ENCODE measurements around the gene RESP18.

The RESP18 gene

GRCh38 chr2:219281588-219281987, 51.0 kb downstream of the RESP18 start:
- Histone ChIP-seq H3K4ac (ENCODE audit: low read depth in 1 of 2, low read length in 2 of 2) (no peak overlapping the region), H3K23ac (ENCODE audit: low read length in 2 of 2) (no peak overlapping the region), H4K91ac (ENCODE audit: low read length) (no peak overlapping the region), H3K18ac (ENCODE audit: low read depth in 1 of 2, low read length in 2 of 2) (no peak overlapping the region), H3K4me1 (ENCODE audit: control insufficient read depth, insufficient read depth, low read depth, low read length) (peaks cover 35% of the 10 kb centered on the region), H2BK5ac (ENCODE audit: low read depth, low read length, poor library complexity, severe bottlenecking) (no peak overlapping the region), H2AK5ac (ENCODE audit: low read length, severe bottlenecking) (no peak overlapping the region), H3K4me2 (ENCODE audit: low read length, poor library complexity, severe bottlenecking) (no peak overlapping the region), H3K36me3 (ENCODE audit: control insufficient read depth in 1 of 2, insufficient read depth in 2 of 2, low read depth in 1 of 2, low read length in 2 of 2) (peaks cover 51 to 59% of the 10 kb centered on the region in 2 experiments), H3K4me3 (ENCODE audit: insufficient read depth in 1 of 2, low read depth in 1 of 2, low read length in 2 of 2) (no peak overlapping the region), H3K9ac (ENCODE audit: low read length) (peak overlapping the region; percentile 97), H3K14ac (ENCODE audit: low read length in 2 of 2) (no peak overlapping the region), H3K79me1 (replicated peaks; ENCODE audit: low read length, poor library complexity, severe bottlenecking) (peaks cover 20% of the 10 kb centered on the region), H2BK15ac (ENCODE audit: low read depth, poor library complexity, severe bottlenecking) (no peak overlapping the region), H2BK120ac (ENCODE audit: low read depth, low read length) (no peak overlapping the region), H3K27ac (ENCODE audit: low read length, poor library complexity, severe bottlenecking) (no peak overlapping the region), H3K27me3 (ENCODE audit: control insufficient read depth in 1 of 2, insufficient read depth in 1 of 2, low read length in 2 of 2) (no peaks in the 10 kb centered on the region), H2BK12ac (ENCODE audit: low read length in 2 of 2) (no peak overlapping the region), H2AFZ (ENCODE audit: low read depth, low read length) (no peak overlapping the region), H4K8ac (ENCODE audit: low read length) (no peak overlapping the region), H3K9me3 (ENCODE audit: control insufficient read depth, low read length) (no peaks in the 10 kb centered on the region)
- DNase-seq = no peak
- 66% methylated on average over 8 of the region's 8 CpGs for WGBS

GRCh38 chr2:219280651-219281050, 51.9 kb downstream of the RESP18 start:
- H3K4me3 ChIP-seq (ENCODE audit: insufficient read depth in 1 of 2, low read depth in 1 of 2, low read length in 2 of 2) = peak overlapping the region in 1 of 2 experiments; percentile 94
- no peak overlapping the region for H3K23ac ChIP-seq (ENCODE audit: low read length in 2 of 2)
- H4K8ac ChIP-seq (ENCODE audit: low read length) = no peak overlapping the region
- no peak overlapping the region for H4K91ac ChIP-seq (ENCODE audit: low read length)
- H3K9me3 ChIP-seq (ENCODE audit: control insufficient read depth, low read length) = no peaks in the 10 kb centered on the region
- H3K27me3 ChIP-seq (ENCODE audit: control insufficient read depth in 1 of 2, insufficient read depth in 1 of 2, low read length in 2 of 2) = no peaks in the 10 kb centered on the region
- H3K18ac ChIP-seq (ENCODE audit: low read depth in 1 of 2, low read length in 2 of 2) = no peak overlapping the region
- no peak overlapping the region for H3K14ac ChIP-seq (ENCODE audit: low read length in 2 of 2)
- H2BK5ac ChIP-seq (ENCODE audit: low read depth, low read length, poor library complexity, severe bottlenecking) = no peak overlapping the region
- H2BK120ac ChIP-seq (ENCODE audit: low read depth, low read length) = no peak overlapping the region
- H2AK5ac ChIP-seq (ENCODE audit: low read length, severe bottlenecking) = no peak overlapping the region
- H3K79me1 ChIP-seq (replicated peaks; ENCODE audit: low read length, poor library complexity, severe bottlenecking) = peaks cover 20% of the 10 kb centered on the region
- H3K9ac ChIP-seq (ENCODE audit: low read length) = peak overlapping the region; percentile 97
- H3K4me1 ChIP-seq (ENCODE audit: control insufficient read depth, insufficient read depth, low read depth, low read length) = peaks cover 29% of the 10 kb centered on the region
- H3K4me2 ChIP-seq (ENCODE audit: low read length, poor library complexity, severe bottlenecking) = no peak overlapping the region
- H3K36me3 ChIP-seq (ENCODE audit: control insufficient read depth in 1 of 2, insufficient read depth in 2 of 2, low read depth in 1 of 2, low read length in 2 of 2) = peaks cover 50 to 51% of the 10 kb centered on the region in 2 experiments
- H3K4ac ChIP-seq (ENCODE audit: low read depth in 1 of 2, low read length in 2 of 2) = peak overlapping the region in 1 of 2 experiments; percentile 59
- H2BK12ac ChIP-seq (ENCODE audit: low read length in 2 of 2) = peak overlapping the region in 1 of 2 experiments; percentile 25
- 89% methylated on average over 4 of the region's 4 CpGs for WGBS
- no peak overlapping the region for H2BK15ac ChIP-seq (ENCODE audit: low read depth, poor library complexity, severe bottlenecking)
- no peak for DNase-seq
- no peak overlapping the region for H2AFZ ChIP-seq (ENCODE audit: low read depth, low read length)
- no peak overlapping the region for H3K27ac ChIP-seq (ENCODE audit: low read length, poor library complexity, severe bottlenecking)

GRCh38 chr2:219279916-219280516, 52.5 kb downstream of the RESP18 start:
- peaks cover 29% of the 10 kb centered on the region for H3K4me1 ChIP-seq (ENCODE audit: control insufficient read depth, insufficient read depth, low read depth, low read length)
- peak overlapping the region; percentile 2 for H2BK15ac ChIP-seq (ENCODE audit: low read depth, poor library complexity, severe bottlenecking)
- H3K18ac ChIP-seq (ENCODE audit: low read depth in 1 of 2, low read length in 2 of 2) = peak overlapping the region; percentile 45 to 91
- H3K4me3 ChIP-seq (ENCODE audit: insufficient read depth in 1 of 2, low read depth in 1 of 2, low read length in 2 of 2) = peak overlapping the region; percentile 68 to 94
- H2AK5ac ChIP-seq (ENCODE audit: low read length, severe bottlenecking) = peak overlapping the region; percentile 84
- no peak overlapping the region for H2BK120ac ChIP-seq (ENCODE audit: low read depth, low read length)
- H4K8ac ChIP-seq (ENCODE audit: low read length) = peak overlapping the region; percentile 51
- peaks cover 44 to 48% of the 10 kb centered on the region in 2 experiments for H3K36me3 ChIP-seq (ENCODE audit: control insufficient read depth in 1 of 2, insufficient read depth in 2 of 2, low read depth in 1 of 2, low read length in 2 of 2)
- DNase-seq = no peak
- H4K91ac ChIP-seq (ENCODE audit: low read length) = no peak overlapping the region
- peak overlapping the region in 1 of 2 experiments; percentile 68 for H3K14ac ChIP-seq (ENCODE audit: low read length in 2 of 2)
- H3K9ac ChIP-seq (ENCODE audit: low read length) = peak overlapping the region; percentile 97
- H2BK12ac ChIP-seq (ENCODE audit: low read length in 2 of 2) = peak overlapping the region; percentile 30 to 90
- no peaks in the 10 kb centered on the region for H3K27me3 ChIP-seq (ENCODE audit: control insufficient read depth in 1 of 2, insufficient read depth in 1 of 2, low read length in 2 of 2)
- no peak overlapping the region for H2BK5ac ChIP-seq (ENCODE audit: low read depth, low read length, poor library complexity, severe bottlenecking)
- no peaks in the 10 kb centered on the region for H3K9me3 ChIP-seq (ENCODE audit: control insufficient read depth, low read length)
- peak overlapping the region in 1 of 2 experiments; percentile 89 for H3K23ac ChIP-seq (ENCODE audit: low read length in 2 of 2)
- 79% methylated on average over 6 of the region's 12 CpGs for WGBS
- H3K27ac ChIP-seq (ENCODE audit: low read length, poor library complexity, severe bottlenecking) = peak overlapping the region; percentile 85
- H3K79me1 ChIP-seq (replicated peaks; ENCODE audit: low read length, poor library complexity, severe bottlenecking) = peaks cover 17% of the 10 kb centered on the region
- H3K4me2 ChIP-seq (ENCODE audit: low read length, poor library complexity, severe bottlenecking) = peak overlapping the region; percentile 65
- H3K4ac ChIP-seq (ENCODE audit: low read depth in 1 of 2, low read length in 2 of 2) = peak overlapping the region; percentile 49 to 94
- H2AFZ ChIP-seq (ENCODE audit: low read depth, low read length) = peak overlapping the region; percentile 18

- H3K27me3 ChIP-seq (ENCODE audit: control insufficient read depth in 1 of 2, insufficient read depth in 1 of 2, low read length in 2 of 2) = no peaks in the 10 kb centered on the region
- H2BK15ac ChIP-seq (ENCODE audit: low read depth, poor library complexity, severe bottlenecking) = peak within 1 kb of the TSS; percentile 99
- peaks cover 13% of the 10 kb centered on the region for H3K79me1 ChIP-seq (replicated peaks; ENCODE audit: low read length, poor library complexity, severe bottlenecking)
- no peaks in the 10 kb centered on the region for H3K9me3 ChIP-seq (ENCODE audit: control insufficient read depth, low read length)
- H3K14ac ChIP-seq (ENCODE audit: low read length in 2 of 2) = peak within 1 kb of the TSS in 1 of 2 experiments; percentile 68
- H3K27ac ChIP-seq (ENCODE audit: low read length, poor library complexity, severe bottlenecking) = peak within 1 kb of the TSS; percentile 85
- peak within 1 kb of the TSS; percentile 49 to 94 for H3K4ac ChIP-seq (ENCODE audit: low read depth in 1 of 2, low read length in 2 of 2)
- peak; percentile 100 for DNase-seq
- peak within 1 kb of the TSS; percentile 65 for H3K4me2 ChIP-seq (ENCODE audit: low read length, poor library complexity, severe bottlenecking)
- peak within 1 kb of the TSS; percentile 96 for H2BK5ac ChIP-seq (ENCODE audit: low read depth, low read length, poor library complexity, severe bottlenecking)
- peaks cover 32% of the 10 kb centered on the region for H3K4me1 ChIP-seq (ENCODE audit: control insufficient read depth, insufficient read depth, low read depth, low read length)
- H2BK120ac ChIP-seq (ENCODE audit: low read depth, low read length) = peak within 1 kb of the TSS; percentile 97
- WGBS = 0% methylated on average over 59 of the region's 65 CpGs
- peak within 1 kb of the TSS; percentile 82 to 90 for H2BK12ac ChIP-seq (ENCODE audit: low read length in 2 of 2)
- peak within 1 kb of the TSS; percentile 45 to 91 for H3K18ac ChIP-seq (ENCODE audit: low read depth in 1 of 2, low read length in 2 of 2)
- H4K8ac ChIP-seq (ENCODE audit: low read length) = peak within 1 kb of the TSS; percentile 51
- peak within 1 kb of the TSS; percentile 97 for H3K9ac ChIP-seq (ENCODE audit: low read length)
- H2AK5ac ChIP-seq (ENCODE audit: low read length, severe bottlenecking) = peak within 1 kb of the TSS; percentile 84
- peak within 1 kb of the TSS; percentile 57 for H2AFZ ChIP-seq (ENCODE audit: low read depth, low read length)
- H4K91ac ChIP-seq (ENCODE audit: low read length) = peak within 1 kb of the TSS; percentile 2
- H3K23ac ChIP-seq (ENCODE audit: low read length in 2 of 2) = peak within 1 kb of the TSS in 1 of 2 experiments; percentile 89
- H3K36me3 ChIP-seq (ENCODE audit: control insufficient read depth in 1 of 2, insufficient read depth in 2 of 2, low read depth in 1 of 2, low read length in 2 of 2) = peaks cover 37 to 41% of the 10 kb centered on the region in 2 experiments
- H3K4me3 ChIP-seq (ENCODE audit: insufficient read depth in 1 of 2, low read depth in 1 of 2, low read length in 2 of 2) = peak within 1 kb of the TSS; percentile 68 to 94
Observed at GRCh38 chr2:219279151-219279915, 53.2 kb downstream of the RESP18 start, which contains the start of gene DNAJB2. DNAJB2 (plus strand) TSS chr2:219279366; CDS start chr2:219279834, 468 bp downstream.

All from mesenchymal stem cell (in vitro differentiated cells and primary cell).